Effector memory CD8-positive, alpha-beta T cell (primary cell): Measurements from ENCODE around the gene PPP3CA.
"Not testable (repeated sequence)": the region's sequence is repeated elsewhere in the genome, so short reads cannot be mapped to it uniquely, and the experiment has no call there.

ENCODE experiments used
- ATAC-seq: fragments of 150-1000 bp; cut with Tn5 transposase; replicated peaks from 2 replicates; pipeline ENCODE4 v1.10.0; 2021; ENCODE audit warnings: mild to moderate bottlenecking, moderate library complexity
- DNase-seq, 3 experiments: peaks; one replicate each; pipeline ENCODE4 v3.0.0; 2021
- H3K27ac Mint-ChIP-seq, 2 donors: one replicate each; pipeline ENCODE4 v1.8.0; 2022; ENCODE audit warnings: mild to moderate bottlenecking in 2 of 2, mixed read lengths in 2 of 2, moderate library complexity in 2 of 2
- H3K27me3 Mint-ChIP-seq, 2 donors: one replicate each; pipeline ENCODE4 v1.8.0; 2022; ENCODE audit warnings: mixed read lengths in 2 of 2
- H3K36me3 Mint-ChIP-seq: one replicate; pipeline ENCODE4 v1.8.0; 2022; ENCODE audit warnings: mild to moderate bottlenecking, moderate library complexity, mixed read lengths; ENCODE audit not compliant: insufficient read depth
- H3K4me1 Mint-ChIP-seq, 2 donors: one replicate each; pipeline ENCODE4 v1.8.0; 2022; ENCODE audit warnings: low read depth in 2 of 2, mixed read lengths in 2 of 2
- H3K4me3 Mint-ChIP-seq, 2 donors: one replicate each; pipeline ENCODE4 v1.8.0; 2022; ENCODE audit warnings: mild to moderate bottlenecking in 2 of 2, mixed read lengths in 2 of 2, moderate library complexity in 2 of 2
- H3K9me3 Mint-ChIP-seq, 2 donors: one replicate each; pipeline ENCODE4 v1.8.0; 2022; ENCODE audit warnings: mixed read lengths in 2 of 2

PPP3CA gene

DNA sequence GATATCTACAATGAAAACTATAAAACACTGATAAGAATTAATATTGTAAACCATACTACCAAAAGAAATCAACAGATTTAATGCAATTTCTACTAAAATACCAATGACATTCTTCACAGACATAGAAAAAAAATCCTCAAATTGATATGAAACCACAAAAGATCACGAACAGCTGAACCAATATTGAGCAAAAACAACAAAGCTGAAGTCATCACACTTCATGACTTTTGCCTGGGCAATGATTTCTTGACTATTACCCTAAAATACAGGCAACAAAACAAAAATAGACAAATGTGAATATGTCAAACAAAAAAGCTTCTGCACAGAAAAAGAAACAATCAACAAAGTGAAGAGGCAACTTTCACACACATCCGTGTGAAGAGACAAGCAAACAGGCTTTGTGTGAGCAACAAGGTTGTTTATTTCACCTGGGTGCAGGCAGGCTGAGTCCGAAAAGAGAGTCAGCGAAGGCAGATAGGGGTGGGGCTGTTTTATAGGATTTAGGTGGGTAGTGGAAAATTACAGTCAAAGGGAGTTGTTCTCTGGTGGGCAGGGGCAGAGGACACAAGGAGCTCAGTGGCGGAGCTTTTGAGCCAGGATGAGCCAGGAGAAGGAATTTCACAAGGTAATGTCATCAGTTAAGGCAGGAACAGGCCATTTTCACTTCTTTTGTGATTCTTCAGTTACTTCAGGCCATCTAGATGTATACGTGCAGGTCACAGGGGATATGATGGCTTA lies 355.8 kb downstream of the PPP3CA start:
- not testable (repeated sequence) for H3K27me3 Mint-ChIP-seq, H3K4me1 Mint-ChIP-seq, H3K4me3 Mint-ChIP-seq, DNase-seq, H3K9me3 Mint-ChIP-seq, H3K27ac Mint-ChIP-seq, H3K36me3 Mint-ChIP-seq, ATAC-seq

DNA sequence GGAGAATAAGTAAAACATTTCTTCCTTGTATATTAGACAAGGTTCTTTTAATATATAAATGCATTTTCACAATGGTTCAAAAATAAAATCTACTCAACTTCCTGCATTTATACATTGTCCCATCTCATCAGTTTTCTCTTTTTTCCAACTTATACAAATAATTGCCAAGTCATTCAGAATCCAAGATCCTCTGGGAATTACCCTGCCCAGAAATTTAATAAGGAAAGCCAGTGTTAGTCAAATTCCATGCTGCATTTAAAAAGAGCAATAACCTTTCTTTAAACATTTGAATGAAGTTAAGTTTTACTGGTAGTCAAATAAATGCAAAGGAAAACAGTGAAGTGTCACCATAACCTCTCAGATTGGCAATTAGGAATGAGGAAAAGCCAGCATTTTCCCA lies 357.9 kb downstream of the PPP3CA start:
- ATAC-seq, result no peak
- H3K9me3 Mint-ChIP-seq, result no peaks in the 10 kb centered on the region
- no peaks in the 10 kb centered on the region for H3K36me3 Mint-ChIP-seq

DNA sequence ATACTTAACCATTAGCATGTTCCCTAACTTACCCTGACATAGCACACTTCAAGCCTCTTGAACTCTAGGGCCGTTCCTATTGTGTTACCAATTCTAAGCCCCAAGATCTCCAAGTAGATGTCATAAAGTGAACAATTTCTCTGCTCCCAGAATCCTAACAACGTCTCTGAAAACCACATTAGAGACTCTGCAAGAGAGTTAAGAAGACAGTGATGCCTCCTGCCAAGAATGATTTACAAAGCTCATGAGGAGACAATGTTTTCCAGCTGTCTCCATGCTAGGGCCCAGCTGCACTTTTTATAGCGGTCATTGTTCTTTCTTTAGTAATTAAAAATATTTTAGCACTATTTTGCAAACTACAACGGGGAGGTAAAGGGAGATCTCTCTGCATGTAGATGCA lies 358.4 kb downstream of the PPP3CA start:
- H3K4me1 Mint-ChIP-seq, result no peaks in the 10 kb centered on the region
- ATAC-seq (no peak), DNase-seq (no peak)
- H3K36me3 Mint-ChIP-seq, result no peaks in the 10 kb centered on the region
- no peak overlapping the region for H3K27ac Mint-ChIP-seq
- no peaks in the 10 kb centered on the region for H3K9me3 Mint-ChIP-seq
- H3K4me3 Mint-ChIP-seq, result no peak overlapping the region
- no peaks in the 10 kb centered on the region for H3K27me3 Mint-ChIP-seq

More for the DNA sequence above, 357.9 kb downstream of the PPP3CA start:
- DNase-seq, result no peak
- H3K27me3 Mint-ChIP-seq, result no peaks in the 10 kb centered on the region
- H3K27ac Mint-ChIP-seq, result no peak overlapping the region
- no peak overlapping the region for H3K4me3 Mint-ChIP-seq
- no peaks in the 10 kb centered on the region for H3K4me1 Mint-ChIP-seq

DNA sequence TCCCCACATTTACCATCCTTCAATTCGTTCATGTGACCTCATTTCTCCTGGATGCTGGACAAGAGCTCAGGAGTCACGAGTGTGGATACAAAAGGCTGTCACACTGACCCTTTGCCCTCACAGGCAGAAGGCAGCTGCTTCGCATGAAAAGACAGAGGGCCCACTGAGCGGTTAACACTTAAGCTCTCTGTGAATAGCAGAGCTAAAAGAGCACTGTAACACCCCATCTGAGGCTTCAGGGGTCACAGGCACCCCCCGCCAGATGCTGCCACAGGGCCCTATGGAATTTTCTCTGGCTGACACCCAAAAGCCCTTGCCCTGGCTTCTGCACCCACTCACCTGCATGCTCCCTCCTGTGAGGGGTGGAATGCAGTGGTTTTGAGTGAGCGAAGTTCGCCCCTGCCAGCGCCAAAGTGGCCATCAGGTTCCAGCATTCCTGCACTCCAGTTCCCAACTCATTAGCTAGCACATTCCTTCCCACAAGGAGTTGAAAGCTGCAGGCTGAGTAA lies 360.9 kb downstream of the PPP3CA start:
- no peak overlapping the region for H3K27ac Mint-ChIP-seq
- H3K27me3 Mint-ChIP-seq, result no peaks in the 10 kb centered on the region
- no peak overlapping the region for H3K4me3 Mint-ChIP-seq
- ATAC-seq, result no peak
- no peaks in the 10 kb centered on the region for H3K36me3 Mint-ChIP-seq
- no peak for DNase-seq
- peaks cover 0 to 5% of the 10 kb centered on the region in 2 donors for H3K4me1 Mint-ChIP-seq
- no peaks in the 10 kb centered on the region for H3K9me3 Mint-ChIP-seq

DNA sequence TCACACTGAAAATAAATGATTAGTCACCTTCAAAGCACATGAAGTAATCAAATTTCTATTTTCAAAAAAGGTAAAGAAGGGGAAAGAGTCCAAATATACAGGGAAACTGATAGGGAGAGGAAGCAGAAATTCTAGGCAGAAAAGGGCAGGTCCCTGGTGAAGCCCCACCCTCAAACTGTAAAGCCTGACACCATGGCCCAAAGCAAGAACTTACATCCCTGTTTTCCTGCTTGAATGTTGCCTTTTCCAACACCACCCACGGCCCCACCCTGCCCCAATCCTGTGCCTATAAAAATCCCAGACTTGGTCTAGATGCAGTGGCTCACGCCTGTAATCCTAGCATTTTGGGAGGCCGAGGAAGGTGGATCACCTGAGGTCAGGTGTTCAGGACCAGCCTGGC lies 361.8 kb downstream of the PPP3CA start:
- no peaks in the 10 kb centered on the region for H3K9me3 Mint-ChIP-seq
- H3K36me3 Mint-ChIP-seq, result no peaks in the 10 kb centered on the region
- H3K4me1 Mint-ChIP-seq, result peaks cover 0 to 5% of the 10 kb centered on the region in 2 donors
- no peak overlapping the region for H3K4me3 Mint-ChIP-seq
- no peak for DNase-seq
- H3K27ac Mint-ChIP-seq, result no peak overlapping the region
- H3K27me3 Mint-ChIP-seq, result no peaks in the 10 kb centered on the region
- no peak for ATAC-seq

DNA sequence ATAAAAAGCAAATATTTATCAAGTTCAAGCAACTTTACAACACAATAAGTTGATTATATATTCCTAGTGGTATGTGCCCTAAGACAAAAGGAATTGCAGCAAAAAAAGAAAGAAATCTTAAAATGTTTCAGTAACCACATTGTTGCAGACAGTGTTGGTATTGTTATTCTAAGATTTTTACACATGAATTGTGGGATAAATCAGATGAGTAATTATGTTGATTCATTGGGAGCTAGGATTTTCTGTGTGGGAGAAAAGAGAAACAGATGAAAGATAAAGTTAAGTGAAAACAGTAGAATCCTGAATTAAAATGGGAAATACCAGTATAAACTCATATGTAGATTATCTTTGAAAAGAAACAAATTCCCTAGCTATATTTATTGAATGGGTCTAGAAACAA lies 362.4 kb downstream of the PPP3CA start:
- Mint-ChIP-seq H3K36me3 (no peaks in the 10 kb centered on the region), H3K4me1 (peaks cover 0 to 5% of the 10 kb centered on the region in 2 donors), H3K27ac (no peak overlapping the region), H3K4me3 (no peak overlapping the region), H3K9me3 (no peaks in the 10 kb centered on the region), H3K27me3 (no peaks in the 10 kb centered on the region)
- DNase-seq (no peak), ATAC-seq (no peak)

DNA sequence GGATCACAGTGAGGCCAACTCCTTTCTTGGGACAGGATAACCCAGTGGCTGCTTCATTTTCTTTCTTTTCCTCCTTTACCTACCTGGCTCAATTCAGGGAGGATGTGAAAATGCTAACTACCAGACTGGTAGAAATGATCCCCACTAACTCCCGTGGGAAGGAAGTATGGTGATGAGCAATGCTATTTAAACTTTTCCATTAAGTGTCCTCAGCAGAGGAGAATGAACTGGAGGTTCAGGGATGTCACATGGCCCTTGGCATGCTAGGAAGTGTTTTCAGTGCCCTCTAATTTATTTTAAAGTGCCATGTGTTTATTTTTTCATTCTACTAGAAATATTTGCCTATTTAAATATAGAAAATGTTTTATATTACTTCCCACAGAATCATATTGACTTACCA lies 363.9 kb downstream of the PPP3CA start:
- no peaks in the 10 kb centered on the region for H3K27me3 Mint-ChIP-seq

DNA sequence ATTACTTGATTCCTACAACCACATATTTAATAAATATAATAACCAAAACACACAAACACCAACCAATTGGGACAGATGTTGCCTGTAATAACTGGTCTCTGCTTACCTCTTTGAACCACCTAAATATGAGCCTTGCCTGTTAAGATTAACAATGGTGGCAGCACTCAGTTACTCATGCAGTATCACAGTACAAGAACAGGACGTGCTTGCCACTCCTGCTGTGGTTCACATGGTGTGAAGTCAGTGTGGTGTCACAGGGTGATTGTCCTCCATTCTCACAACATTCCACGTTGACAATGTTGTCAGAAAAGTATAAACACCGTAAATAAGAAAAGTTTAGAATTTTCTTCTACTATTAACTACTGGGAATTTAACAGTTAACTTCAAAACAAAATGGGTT lies 365.0 kb downstream of the PPP3CA start:
- DNase-seq, result no peak
- peak; percentile 46 for ATAC-seq
- Mint-ChIP-seq H3K4me1 (peaks cover 0 to 5% of the 10 kb centered on the region in 2 donors), H3K9me3 (no peaks in the 10 kb centered on the region), H3K4me3 (no peak overlapping the region), H3K27ac (no peak overlapping the region), H3K36me3 (no peaks in the 10 kb centered on the region), H3K27me3 (no peaks in the 10 kb centered on the region)

More for the DNA sequence above, 363.9 kb downstream of the PPP3CA start:
- no peaks in the 10 kb centered on the region for H3K36me3 Mint-ChIP-seq
- DNase-seq, result no peak
- no peak overlapping the region for H3K4me3 Mint-ChIP-seq
- ATAC-seq, result no peak
- peaks cover 0 to 5% of the 10 kb centered on the region in 2 donors for H3K4me1 Mint-ChIP-seq
- H3K9me3 Mint-ChIP-seq, result no peaks in the 10 kb centered on the region
- H3K27ac Mint-ChIP-seq, result no peak overlapping the region

DNA sequence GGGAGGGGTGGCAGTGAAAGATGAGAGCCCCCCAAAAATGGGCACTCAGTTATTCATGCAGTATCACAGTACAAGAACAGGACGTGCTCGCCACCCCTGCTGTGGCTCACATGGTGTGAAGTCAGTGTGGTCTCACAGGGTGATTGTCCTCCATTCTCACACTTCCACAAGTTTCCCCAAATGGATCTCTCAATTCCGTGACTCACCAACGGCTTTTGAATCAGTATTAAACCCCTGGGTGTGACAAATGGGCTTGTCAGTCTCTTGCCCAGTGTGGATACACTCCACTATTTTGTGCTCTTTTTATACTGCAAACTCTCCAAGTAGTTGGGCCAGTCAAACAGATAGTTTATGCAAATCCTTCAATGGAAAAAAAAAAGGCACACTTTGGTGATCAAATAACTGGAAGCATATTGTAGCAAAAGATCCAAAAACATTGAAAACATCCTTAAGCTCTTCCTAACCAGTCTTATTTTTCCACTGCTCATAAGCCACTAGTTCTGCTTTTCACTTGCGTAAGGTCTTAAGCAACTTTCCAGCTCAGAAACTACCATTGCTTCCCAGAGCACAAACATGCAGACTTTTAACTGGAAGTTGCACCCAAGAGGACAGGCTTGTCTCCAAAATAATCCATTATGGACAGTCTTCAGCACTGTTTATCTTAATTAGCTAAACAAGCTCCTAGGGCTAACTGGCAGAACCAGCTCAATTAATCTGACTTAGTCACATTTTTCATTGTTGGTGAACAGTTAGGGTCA lies 365.7 kb downstream of the PPP3CA start:
- Mint-ChIP-seq H3K27me3 (no peaks in the 10 kb centered on the region), H3K36me3 (no peaks in the 10 kb centered on the region), H3K9me3 (no peaks in the 10 kb centered on the region), H3K4me3 (no peak overlapping the region), H3K4me1 (peaks cover 0 to 5% of the 10 kb centered on the region in 2 donors), H3K27ac (no peak overlapping the region)
- no peak for DNase-seq
- no peak for ATAC-seq

DNA sequence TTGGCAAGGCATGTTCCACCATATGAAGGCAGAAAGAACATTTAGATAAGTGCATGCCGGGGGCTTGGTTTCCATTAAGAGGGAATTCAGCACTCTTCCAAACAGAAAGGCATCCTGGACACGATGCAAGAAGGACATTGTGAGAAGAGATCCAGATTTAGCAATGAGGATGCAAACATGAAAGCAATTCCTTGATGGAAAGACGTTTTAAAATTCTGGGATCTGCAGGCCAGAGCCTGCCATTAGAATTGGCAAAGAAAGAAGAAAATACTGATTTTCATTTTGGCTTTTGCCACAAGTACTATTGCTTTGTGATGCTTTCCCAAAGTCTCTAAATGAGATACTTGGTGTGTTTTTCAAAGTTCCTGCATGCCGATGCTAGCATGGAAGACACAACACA lies 367.6 kb downstream of the PPP3CA start:
- H3K4me3 Mint-ChIP-seq, result no peak overlapping the region
- H3K36me3 Mint-ChIP-seq, result no peaks in the 10 kb centered on the region
- no peak overlapping the region for H3K27ac Mint-ChIP-seq
- ATAC-seq (no peak), DNase-seq (no peak)
- H3K9me3 Mint-ChIP-seq, result no peaks in the 10 kb centered on the region
- H3K27me3 Mint-ChIP-seq, result no peaks in the 10 kb centered on the region
- H3K4me1 Mint-ChIP-seq, result peaks cover 0 to 5% of the 10 kb centered on the region in 2 donors

DNA sequence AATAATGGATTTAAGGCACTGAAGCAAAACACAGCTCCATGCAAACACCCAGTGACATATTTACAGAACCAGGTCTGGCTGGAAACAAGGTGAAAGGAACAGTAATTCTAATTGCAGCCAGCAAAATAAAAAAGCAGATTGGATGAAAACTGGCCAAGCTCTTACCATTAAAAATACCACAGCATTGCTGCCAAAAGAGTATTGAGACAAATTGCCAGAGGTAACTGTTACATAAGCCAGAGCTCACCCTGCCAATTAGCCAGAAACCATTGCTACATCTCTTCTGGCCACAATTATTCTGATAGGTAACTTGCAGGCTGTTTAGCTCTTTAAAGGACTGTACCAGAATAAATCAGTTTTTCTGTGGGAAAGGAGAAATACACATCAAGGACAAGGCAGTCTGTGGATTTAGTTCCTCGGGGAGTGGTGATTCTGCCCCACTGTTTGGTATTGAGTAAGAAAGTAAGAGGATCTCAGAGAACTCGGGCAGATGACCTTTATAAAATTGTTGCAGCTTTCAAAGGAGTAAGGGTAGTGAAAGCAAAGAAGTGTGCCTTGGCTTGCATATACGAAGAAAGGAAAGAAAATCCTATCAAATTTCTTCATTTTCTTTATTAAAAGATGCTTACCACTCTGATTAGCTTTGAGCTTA lies 369.5 kb downstream of the PPP3CA start:
- H3K36me3 Mint-ChIP-seq, result no peaks in the 10 kb centered on the region
- DNase-seq (no peak), ATAC-seq (no peak)
- no peak overlapping the region for H3K27ac Mint-ChIP-seq
- H3K4me3 Mint-ChIP-seq, result no peak overlapping the region
- H3K27me3 Mint-ChIP-seq, result no peaks in the 10 kb centered on the region
- H3K9me3 Mint-ChIP-seq, result no peaks in the 10 kb centered on the region
- peaks cover 0 to 5% of the 10 kb centered on the region in 2 donors for H3K4me1 Mint-ChIP-seq

DNA sequence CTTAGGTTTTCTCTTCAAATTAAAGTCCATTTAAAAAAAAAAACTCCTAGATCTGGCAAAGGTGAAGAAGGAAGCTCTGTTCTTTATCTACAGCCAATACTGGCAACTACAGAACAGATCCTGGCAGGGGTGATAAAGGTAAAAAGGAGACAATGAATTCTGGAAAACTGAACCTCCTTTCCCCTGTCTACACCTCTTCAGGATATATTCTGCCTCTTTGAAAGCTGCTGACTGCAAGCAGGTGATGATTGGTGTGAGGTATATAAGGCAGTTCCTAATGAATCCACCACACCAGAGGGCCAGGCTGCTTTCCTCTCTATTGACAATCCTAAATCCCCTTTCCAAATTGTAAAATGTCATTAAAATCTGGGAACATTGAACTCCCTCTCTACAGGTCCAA lies 370.1 kb downstream of the PPP3CA start:
- no peak overlapping the region for H3K27ac Mint-ChIP-seq
- ATAC-seq, result no peak
- no peak for DNase-seq
- H3K4me1 Mint-ChIP-seq, result peaks cover 0 to 2% of the 10 kb centered on the region in 2 donors
- H3K4me3 Mint-ChIP-seq, result no peak overlapping the region
- H3K36me3 Mint-ChIP-seq, result no peaks in the 10 kb centered on the region
- no peaks in the 10 kb centered on the region for H3K9me3 Mint-ChIP-seq
- no peaks in the 10 kb centered on the region for H3K27me3 Mint-ChIP-seq
